GM19438 (cell line): ENCODE results near the gene CHCHD1.
"Not testable (repeated sequence)": the region's sequence is repeated elsewhere in the genome, so short reads cannot be mapped to it uniquely, and the experiment has no call there.

Experiments
- ATAC-seq: cut with Tn5 transposase; IDR thresholded peaks from one replicate; pipeline ENCODE4 v1.9.1; 2021; ENCODE audit warnings: low read depth; ENCODE audit not compliant: unreplicated experiment

The CHCHD1 gene

DNA sequence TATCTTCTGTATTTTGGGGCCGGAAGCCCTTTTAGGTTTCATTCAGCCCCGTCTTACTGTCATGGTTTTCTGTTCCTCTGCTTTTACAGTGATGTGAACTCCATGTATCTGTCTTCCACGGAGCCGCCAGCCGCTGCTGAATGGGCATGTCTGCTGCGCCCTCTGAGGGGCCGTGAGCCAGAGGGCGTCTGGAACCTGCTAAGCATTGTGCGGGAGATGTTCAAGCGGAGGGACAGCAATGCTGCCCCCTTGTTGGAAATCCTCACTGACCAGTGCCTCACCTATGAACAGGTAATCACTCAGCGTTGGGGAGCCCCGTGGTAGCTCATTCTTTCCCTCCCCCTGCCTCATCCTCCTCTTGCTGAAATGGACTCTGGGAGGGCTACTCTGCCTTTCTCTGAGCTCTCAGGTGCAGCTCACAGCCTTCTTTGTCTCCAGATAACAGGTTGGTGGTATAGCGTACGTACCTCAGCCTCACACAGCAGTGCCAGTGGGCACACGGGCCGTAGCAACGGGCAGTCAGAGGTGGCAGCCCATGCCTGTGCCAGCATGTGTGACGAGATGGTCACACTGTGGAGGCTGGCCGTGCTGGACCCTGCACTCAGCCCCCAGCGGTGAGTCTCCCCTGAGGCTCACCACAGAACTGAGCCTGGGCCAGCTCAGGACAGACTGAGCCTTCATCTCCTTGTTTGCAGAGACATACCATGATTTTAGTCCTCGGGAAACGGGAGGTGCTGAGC, 9.2 kb downstream of the CHCHD1 start:
- ATAC-seq, result no peak

DNA sequence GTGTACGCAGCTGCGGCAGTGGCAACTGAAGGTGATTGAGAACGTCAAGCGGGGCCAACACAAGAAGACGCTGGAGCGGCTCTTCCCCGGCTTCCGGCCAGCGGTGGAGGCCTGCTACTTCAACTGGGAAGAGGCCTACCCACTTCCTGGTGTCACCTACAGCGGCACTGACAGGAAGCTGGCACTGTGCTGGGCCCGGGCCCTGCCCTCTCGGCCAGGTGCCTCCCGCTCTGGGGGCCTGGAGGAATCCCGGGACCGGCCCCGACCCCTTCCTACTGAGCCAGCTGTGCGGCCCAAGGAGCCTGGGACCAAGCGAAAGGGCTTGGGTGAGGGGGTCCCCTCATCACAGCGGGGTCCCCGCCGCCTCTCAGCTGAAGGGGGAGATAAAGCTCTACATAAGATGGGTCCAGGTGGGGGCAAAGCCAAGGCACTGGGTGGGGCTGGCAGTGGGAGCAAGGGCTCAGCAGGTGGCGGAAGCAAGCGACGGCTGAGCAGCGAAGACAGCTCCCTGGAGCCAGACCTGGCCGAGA, 10.1 kb downstream of the CHCHD1 start:
- no peak for ATAC-seq

DNA sequence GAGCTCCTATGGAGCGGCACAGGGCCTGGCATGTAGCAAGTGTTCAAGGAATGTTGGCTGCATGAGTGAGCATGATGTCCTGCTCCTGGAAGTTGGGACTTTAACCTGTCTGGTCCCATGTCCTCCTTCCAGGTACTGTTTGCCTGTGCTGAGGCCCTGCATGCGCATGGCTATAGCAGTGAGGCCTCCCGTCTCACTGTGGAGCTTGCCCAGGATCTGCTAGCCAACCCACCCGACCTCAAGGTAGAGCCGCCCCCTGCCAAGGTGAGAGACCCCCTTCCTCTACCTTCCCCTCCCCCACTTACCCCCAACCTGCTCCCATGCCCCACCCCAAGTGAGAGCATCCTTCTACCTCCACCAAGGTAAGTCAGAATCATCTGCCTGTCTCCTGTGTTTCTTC, 11.6 kb downstream of the CHCHD1 start:
- no peak for ATAC-seq

DNA sequence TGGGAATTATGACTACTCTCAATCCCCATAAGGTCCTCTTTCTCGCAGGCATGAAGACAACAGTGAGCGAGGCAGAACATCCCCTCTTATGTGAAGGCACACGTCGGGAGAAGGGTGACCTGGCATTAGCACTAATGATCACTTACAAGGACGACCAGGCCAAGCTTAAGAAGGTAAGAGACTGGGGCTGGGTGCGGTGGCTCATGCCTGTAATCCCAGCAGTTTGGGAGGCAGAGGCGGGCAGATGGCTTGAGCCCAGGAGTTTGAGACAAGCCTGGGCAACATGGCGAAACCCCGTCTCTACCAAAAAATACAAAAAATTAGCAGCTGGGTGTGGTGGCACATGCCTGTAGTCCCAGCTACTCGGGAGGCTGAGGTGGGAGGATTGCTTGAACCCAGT, 13.6 kb downstream of the CHCHD1 start:
- ATAC-seq, result not testable (repeated sequence)

DNA sequence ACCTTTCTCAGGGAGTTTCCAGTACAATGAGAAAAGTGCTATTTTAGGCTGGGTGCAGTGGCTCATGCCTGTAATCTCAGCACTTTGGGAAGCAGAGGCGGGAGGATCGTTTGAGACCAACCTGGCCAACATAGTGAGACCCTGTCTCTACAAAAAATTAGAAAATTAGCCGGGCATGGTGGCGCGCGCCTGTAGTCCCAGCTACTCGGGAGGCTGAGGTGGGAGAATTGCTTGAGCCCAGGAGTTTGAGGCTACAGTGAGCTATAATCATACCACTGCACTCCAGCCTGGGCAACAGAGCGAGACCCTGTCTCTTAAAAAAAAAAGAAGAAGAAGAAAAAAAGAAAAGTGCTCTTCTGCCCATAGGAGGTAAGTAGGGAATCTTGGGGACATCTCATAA, 14.2 kb downstream of the CHCHD1 start:
- not testable (repeated sequence) for ATAC-seq

DNA sequence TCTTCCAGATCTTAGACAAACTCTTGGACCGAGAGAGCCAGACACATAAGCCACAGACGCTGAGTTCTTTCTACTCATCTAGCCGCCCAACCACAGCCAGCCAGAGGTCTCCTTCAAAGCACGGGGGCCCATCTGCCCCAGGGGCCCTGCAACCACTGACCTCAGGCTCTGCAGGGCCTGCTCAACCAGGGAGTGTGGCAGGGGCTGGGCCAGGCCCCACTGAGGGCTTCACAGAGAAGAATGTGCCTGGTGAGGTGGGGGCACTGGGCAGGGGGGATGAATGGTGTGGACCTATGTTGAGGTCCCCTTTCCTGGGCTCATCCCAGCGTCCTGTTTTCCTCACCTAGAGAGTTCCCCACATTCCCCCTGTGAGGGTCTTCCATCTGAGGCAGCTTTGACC, 14.9 kb downstream of the CHCHD1 start:
- no peak for ATAC-seq

DNA sequence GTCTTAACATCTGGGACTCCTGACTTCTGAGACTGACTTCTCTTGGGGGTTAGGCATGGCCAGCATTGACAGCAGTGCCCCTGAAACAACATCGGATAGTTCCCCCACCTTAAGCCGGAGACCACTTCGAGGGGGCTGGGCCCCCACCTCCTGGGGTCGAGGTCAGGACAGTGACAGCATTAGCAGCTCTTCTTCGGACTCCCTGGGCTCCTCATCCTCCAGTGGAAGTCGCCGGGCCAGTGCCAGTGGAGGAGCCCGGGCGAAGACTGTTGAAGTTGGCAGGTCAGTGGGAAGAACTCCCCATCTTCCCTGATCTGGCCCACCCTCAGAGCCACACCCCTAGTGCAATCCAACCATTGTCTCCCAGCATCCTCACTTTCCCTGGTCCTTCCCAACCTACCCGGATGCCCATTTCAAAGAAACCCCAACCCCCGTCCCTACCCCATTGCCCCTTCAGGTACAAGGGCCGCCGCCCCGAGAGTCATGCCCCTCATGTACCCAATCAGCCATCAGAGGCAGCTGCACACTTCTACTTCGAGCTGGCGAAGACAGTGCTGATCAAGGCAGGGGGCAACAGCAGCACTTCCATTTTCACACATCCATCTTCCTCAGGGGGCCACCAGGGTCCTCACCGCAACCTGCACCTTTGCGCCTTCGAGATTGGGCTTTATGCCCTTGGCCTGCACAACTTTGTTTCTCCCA, 15.6 kb downstream of the CHCHD1 start:
- no peak for ATAC-seq

DNA sequence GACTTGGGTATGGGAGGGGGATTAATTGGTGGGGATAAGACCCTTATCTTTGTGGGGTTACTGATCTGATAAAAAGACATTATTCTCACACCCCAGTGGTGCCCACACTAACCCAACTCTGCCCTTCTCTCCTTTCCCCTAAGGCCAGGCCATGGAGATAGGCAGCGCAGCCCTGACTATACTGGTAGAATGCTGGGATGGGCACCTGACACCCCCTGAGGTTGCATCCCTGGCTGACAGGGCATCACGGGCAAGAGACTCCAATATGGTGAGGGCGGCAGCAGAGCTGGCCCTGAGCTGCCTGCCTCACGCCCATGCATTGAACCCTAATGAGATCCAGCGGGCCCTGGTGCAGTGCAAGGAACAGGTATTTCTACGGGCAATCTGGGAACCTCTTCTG, 16.2 kb downstream of the CHCHD1 start:
- ATAC-seq, result no peak

DNA sequence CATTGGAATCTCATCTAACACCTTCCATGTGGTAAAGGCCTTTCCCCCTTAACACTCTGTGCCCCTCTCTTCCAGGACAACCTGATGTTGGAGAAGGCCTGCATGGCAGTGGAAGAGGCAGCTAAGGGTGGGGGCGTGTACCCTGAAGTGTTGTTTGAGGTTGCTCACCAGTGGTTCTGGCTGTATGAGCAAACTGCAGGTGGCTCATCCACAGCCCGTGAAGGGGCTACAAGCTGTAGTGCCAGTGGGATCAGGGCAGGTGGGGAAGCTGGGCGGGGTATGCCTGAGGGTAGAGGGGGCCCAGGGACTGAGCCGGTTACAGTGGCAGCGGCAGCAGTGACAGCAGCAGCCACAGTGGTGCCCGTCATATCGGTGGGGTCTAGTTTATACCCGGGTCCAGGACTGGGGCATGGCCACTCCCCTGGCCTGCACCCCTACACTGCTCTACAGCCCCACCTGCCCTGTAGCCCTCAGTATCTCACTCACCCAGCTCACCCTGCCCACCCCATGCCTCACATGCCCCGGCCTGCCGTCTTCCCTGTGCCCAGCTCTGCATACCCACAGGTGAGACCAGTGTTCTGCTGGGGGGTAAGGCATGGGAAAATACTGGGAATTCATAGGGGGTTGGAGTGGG, 17.2 kb downstream of the CHCHD1 start:
- ATAC-seq, result no peak

DNA sequence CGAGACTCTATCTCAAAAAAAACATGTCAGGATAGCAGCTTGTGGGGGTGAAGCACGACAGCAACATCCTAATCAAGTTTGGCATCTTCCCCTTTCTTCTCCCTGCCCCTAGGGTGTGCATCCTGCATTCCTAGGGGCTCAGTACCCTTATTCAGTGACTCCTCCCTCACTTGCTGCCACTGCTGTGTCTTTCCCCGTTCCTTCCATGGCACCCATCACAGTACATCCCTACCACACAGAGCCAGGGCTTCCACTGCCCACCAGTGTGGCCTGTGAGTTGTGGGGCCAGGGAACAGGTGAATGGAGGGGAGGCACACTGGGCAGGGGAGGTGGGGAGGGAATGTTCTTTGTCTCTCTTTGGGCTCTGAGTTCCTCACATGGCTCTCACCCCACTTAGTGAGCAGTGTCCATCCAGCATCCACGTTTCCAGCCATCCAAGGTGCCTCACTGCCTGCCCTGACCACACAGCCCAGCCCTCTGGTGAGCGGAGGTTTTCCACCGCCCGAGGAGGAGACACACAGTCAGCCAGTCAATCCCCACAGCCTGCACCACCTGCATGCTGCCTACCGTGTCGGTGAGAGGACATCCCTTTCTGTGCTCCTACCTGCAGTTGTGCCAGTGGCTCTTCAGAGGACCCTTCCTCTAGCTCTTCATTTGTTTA, 18.2 kb downstream of the CHCHD1 start:
- ATAC-seq, result no peak

DNA sequence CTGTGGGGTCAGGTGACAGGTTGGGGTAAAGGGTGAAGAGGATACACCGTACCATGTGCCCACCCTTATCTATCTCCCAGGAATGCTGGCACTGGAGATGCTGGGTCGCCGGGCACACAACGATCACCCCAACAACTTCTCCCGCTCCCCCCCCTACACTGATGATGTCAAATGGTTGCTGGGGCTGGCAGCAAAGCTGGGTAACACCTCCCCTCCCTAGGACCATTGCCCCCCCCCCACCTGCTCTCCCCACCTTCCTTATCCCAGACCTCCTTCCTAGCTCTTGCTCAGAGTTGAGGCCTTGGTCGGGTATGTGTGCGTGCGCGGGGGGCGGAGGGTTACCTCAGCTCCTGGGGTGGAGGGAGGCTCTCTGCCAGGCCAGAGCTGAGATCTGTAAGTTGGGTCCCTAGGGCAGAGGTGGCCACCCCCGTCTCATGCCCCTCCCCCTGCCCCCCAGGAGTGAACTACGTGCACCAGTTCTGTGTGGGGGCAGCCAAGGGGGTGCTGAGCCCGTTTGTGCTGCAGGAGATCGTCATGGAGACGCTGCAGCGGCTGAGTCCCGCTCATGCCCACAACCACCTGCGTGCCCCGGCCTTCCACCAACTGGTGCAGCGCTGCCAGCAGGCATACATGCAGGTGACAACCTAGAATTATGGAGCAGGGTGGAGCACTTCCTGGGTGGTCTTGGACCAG, 18.9 kb downstream of the CHCHD1 start:
- no peak for ATAC-seq

DNA sequence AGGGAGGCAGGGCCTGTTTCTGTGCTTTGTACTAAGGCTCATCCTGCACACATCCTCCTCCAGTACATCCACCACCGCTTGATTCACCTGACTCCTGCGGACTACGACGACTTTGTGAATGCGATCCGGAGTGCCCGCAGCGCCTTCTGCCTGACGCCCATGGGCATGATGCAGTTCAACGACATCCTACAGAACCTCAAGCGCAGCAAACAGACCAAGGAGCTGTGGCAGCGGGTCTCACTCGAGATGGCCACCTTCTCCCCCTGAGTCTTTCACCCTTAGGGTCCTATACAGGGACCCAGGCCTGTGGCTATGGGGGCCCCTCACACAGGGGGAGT, 19.4 kb downstream of the CHCHD1 start:
- no peak for ATAC-seq

DNA sequence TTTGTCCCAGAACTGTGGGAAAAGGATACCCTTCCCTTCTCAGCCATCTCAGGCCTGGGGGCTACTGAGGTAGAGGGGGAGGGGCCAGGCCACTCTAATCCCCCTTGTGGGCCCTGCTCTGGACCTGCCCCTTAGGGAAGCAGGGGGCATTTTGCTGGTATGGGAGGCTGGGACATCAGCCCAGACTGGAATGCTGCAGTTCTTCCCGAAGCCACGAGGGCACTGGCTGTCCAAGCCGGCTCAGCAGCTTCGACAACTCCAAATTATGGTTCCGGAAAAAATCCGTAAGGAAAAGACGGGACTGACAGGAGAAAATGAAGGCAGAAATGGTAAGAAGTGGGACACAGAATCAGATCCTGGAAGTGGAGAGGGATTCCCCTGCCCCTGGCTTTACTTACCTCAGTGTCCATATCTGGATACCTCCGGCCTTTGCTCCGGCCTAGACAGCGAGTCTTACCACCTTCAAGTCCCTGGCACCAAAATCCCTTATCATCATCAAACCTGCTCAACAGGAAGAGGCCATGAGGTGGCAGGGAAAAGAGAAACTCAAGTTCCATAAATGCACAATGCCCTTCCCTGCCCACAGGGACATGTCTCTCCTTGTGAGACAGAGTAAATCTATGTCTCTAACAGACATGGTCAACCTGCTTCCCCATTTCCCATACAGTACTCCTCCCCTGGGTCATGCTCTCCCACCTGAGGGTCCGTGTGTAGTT, 20.6 kb downstream of the CHCHD1 start:
- no peak for ATAC-seq

DNA sequence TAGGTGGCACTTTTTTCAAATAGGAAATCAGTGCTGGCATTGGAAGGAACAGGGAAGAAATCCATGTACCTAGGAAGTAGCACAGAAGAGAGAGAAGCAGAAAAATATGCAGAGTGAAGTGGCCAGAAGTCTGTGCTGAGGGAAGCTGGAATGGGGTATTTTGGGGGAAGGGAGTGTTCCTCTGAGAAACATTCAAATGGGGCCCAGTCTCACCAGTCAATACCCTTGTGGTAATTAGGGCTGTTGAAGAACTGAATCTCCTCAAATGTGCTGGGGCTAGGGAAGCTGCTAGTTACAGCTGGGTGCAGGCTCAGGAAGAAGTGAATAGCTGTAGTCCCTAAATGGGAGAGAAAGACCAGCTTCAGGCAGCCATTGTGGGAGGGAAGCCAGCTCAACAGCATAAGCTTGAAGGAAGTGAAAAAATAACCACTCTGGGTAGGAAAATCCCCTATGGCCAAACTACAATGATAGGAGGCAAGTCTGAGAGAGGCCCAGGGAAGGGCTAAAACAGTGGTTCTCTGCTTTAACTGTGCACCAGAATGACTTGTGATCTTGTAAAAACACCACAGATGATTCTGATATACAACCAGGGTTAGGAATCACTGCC, 21.9 kb downstream of the CHCHD1 start:
- ATAC-seq, result no peak

DNA sequence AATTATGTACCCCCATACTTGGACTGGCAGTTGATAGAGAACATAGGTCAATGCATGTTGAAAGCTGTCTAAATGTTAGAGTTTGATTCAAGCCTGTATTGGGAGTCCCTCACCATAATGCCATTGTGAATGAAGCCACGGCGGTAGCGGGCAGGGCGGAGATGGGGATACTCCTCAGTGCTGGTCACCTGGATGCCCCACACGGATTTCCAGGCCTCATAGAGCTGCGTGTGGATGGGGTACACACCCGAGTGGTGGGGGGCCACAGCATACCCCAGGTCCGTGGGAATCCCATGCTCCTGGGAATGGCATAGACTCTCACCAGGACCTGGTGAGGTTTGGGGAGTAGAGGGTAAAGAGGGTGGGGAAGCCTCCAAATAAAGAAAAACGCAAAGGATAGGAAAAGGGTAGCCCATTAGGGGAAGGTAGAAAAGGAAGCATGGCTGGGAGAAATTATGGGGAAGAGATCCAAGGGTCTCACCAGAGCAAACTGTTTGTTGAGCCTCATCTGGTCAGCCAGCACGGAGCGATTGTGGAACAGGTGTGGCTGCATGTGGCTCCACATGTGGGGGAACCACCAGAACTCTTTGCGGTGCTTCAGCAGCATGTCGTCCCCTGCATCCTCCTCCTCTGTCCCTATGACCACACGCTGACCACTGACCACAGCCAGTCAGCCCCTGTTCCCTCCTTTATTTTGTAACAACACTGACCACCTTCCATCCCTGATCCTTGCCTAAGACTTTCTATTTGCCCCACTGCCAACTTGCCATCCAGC, 24.5 kb downstream of the CHCHD1 start:
- ATAC-seq, result no peak

DNA sequence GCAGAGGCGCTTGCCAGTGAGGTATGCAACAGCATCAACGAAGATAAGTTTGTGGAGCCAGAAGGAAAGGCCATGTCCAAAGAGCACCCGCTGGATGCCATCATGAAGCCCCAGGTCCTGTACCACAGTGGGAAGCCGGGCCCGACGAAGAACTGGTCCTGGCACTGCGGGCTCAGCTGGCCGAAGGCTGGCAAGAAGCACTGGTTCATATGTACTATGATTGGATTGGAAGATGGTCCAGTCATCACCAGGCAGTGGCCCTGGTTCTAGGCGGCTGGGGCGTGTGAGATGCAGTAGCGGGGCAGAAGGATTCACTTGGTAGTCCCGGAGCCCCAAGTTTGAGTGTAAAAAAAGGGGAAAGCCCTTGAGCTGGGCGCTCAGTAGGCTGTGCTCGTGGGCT, 25.6 kb downstream of the CHCHD1 start:
- ATAC-seq, result no peak

DNA sequence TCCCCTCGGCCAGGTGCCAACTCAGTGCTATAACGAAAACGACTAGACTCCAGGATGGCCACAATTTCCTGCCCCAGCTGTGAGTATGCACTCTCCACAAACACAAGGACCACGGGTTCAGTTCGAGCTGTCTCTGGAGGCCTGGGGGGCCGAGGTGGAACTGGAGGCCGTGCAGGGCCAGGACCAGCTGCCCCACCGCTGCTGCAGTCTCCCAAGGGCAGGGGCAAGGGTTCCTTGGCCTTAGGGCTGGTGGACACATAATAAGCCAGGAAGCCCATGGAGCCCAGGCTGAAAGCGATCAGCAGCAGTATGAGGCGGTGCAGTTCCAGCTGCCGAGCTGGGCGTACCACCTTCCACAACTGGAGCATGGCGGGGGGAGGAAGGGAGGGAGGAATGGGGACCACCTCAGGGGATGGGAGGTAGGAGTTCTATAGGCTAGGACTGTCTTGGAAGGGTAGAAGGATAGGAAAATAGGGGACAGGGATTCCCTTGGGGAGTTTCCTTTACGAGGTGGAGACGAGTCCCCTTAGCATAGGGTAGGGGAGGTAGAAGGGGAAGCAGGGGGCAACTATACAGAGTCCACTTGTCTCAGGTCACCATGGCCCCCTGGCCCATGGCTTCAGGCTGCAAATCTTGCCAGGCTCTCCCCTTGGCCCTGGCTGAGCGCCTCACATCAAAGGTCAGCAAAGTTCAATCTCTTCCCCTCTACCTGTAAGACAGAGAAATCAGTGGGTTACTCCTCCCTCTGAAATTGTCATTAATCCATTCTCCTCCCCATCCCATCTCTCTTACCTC, 26.4 kb downstream of the CHCHD1 start:
- no peak for ATAC-seq
